Urinary bladder (tissue), 2 donors: ENCODE measurements around the gene ANKRD52. TPM values are rescaled to one million over a fixed set of nuclear protein-coding genes. Genes with fewer than 3 reads are reported as not detected.

ENCODE experiments used
- polyA plus RNA-seq: library from polyadenylated mRNA; stranded (reverse); fragments of 200-250 nt; gene quantifications from one replicate; pipeline ENCODE4 v1.2.3, GENCODE V29; 2013
- total RNA-seq: library from RNA; depleted of rRNA; stranded (reverse); fragments of >200 nt; gene quantifications from one replicate; pipeline ENCODE4 v1.2.3, GENCODE V29; 2014
- donor health status: healthy.

Gene ANKRD52
- total and polyA plus RNA-seq, 2 donors = 10.2 to 14.4 TPM

Other genes starting within 250 kb of the ANKRD52 start
- gene IKZF4, start 237.3 kb downstream of the ANKRD52 start, total RNA-seq = 4.8 TPM
- gene IKZF4, start 237.3 kb downstream of the ANKRD52 start, polyA plus RNA-seq = 8.0 TPM
- gene RPS26, start 216.5 kb downstream of the ANKRD52 start, total RNA-seq = 96.2 TPM
- gene RPS26, start 216.5 kb downstream of the ANKRD52 start, polyA plus RNA-seq = 774 TPM
- gene ERBB3, start 178.2 kb downstream of the ANKRD52 start, total RNA-seq = 34.4 TPM
- 11.4 TPM for gene ERBB3, start 178.2 kb downstream of the ANKRD52 start, polyA plus RNA-seq
- gene PA2G4, start 153.8 kb downstream of the ANKRD52 start, total RNA-seq = 64.6 TPM
- gene PA2G4, start 153.8 kb downstream of the ANKRD52 start, polyA plus RNA-seq = 121 TPM
- gene RPL41, start 141.8 kb downstream of the ANKRD52 start, total RNA-seq = 2,071 TPM
- gene RPL41, start 141.8 kb downstream of the ANKRD52 start, polyA plus RNA-seq = 5,547 TPM
- gene ZC3H10, start 140.1 kb downstream of the ANKRD52 start, total RNA-seq = 4.6 TPM
- 4.9 TPM for gene ZC3H10, start 140.1 kb downstream of the ANKRD52 start, polyA plus RNA-seq
- gene ESYT1, start 130.1 kb downstream of the ANKRD52 start, total RNA-seq = 85.1 TPM
- gene ESYT1, start 130.1 kb downstream of the ANKRD52 start, polyA plus RNA-seq = 116 TPM
- 65.3 TPM for gene MYL6B, start 105.8 kb downstream of the ANKRD52 start, total RNA-seq
- 32.4 TPM for gene MYL6B, start 105.8 kb downstream of the ANKRD52 start, polyA plus RNA-seq
- 2,133 TPM for gene MYL6, start 100.0 kb downstream of the ANKRD52 start, total RNA-seq
- 7,162 TPM for gene MYL6, start 100.0 kb downstream of the ANKRD52 start, polyA plus RNA-seq
- 51.1 TPM for gene SMARCC2, start 68.9 kb downstream of the ANKRD52 start, total RNA-seq
- 68.8 TPM for gene SMARCC2, start 68.9 kb downstream of the ANKRD52 start, polyA plus RNA-seq
- 42.9 TPM for gene RNF41, start 36.5 kb downstream of the ANKRD52 start, total RNA-seq
- 37.8 TPM for gene RNF41, start 36.5 kb downstream of the ANKRD52 start, polyA plus RNA-seq
- 15.7 TPM for gene NABP2, start 34.0 kb downstream of the ANKRD52 start, total RNA-seq
- 31.0 TPM for gene NABP2, start 34.0 kb downstream of the ANKRD52 start, polyA plus RNA-seq
- not detected for gene SLC39A5, start 28.3 kb downstream of the ANKRD52 start, total RNA-seq
- 0.30 TPM for gene SLC39A5, start 28.3 kb downstream of the ANKRD52 start, polyA plus RNA-seq
- gene COQ10A, start 8.6 kb upstream of the ANKRD52 start, total RNA-seq = 6.9 TPM
- 13.8 TPM for gene COQ10A, start 8.6 kb upstream of the ANKRD52 start, polyA plus RNA-seq
- gene CS, start 41.9 kb upstream of the ANKRD52 start, total RNA-seq = 64.3 TPM
- 101 TPM for gene CS, start 41.9 kb upstream of the ANKRD52 start, polyA plus RNA-seq
- gene CNPY2, start 57.6 kb upstream of the ANKRD52 start, total RNA-seq = 53.8 TPM
- 75.6 TPM for gene CNPY2, start 57.6 kb upstream of the ANKRD52 start, polyA plus RNA-seq
- gene PAN2, start 75.6 kb upstream of the ANKRD52 start, total RNA-seq = 64.7 TPM
- 31.1 TPM for gene PAN2, start 75.6 kb upstream of the ANKRD52 start, polyA plus RNA-seq
- not detected for gene IL23A, start 80.5 kb upstream of the ANKRD52 start, total RNA-seq
- gene IL23A, start 80.5 kb upstream of the ANKRD52 start, polyA plus RNA-seq = 0.89 TPM
- 156 TPM for gene STAT2, start 101.7 kb upstream of the ANKRD52 start, total RNA-seq
- gene STAT2, start 101.7 kb upstream of the ANKRD52 start, polyA plus RNA-seq = 66.3 TPM
- gene APOF, start 104.5 kb upstream of the ANKRD52 start, total RNA-seq = not detected
- gene APOF, start 104.5 kb upstream of the ANKRD52 start, polyA plus RNA-seq = 0.13 TPM
- 8.9 TPM for gene TIMELESS, start 191.0 kb upstream of the ANKRD52 start, total RNA-seq
- 6.2 TPM for gene TIMELESS, start 191.0 kb upstream of the ANKRD52 start, polyA plus RNA-seq
- gene MIP, start 196.3 kb upstream of the ANKRD52 start, total RNA-seq = not detected
- not detected for gene MIP, start 196.3 kb upstream of the ANKRD52 start, polyA plus RNA-seq
- 2.0 TPM for gene SPRYD4, start 210.2 kb upstream of the ANKRD52 start, total RNA-seq
- 2.4 TPM for gene SPRYD4, start 210.2 kb upstream of the ANKRD52 start, polyA plus RNA-seq
- gene GLS2, start 229.8 kb upstream of the ANKRD52 start, total RNA-seq = 0.79 TPM
- 0.90 TPM for gene GLS2, start 229.8 kb upstream of the ANKRD52 start, polyA plus RNA-seq